ENCODE results near the gene ZNF24.

ZNF24 gene

GRCh38 chr18:35306588-35307250 lies 37.5 kb downstream of the ZNF24 start:
- no peak overlapping the region for H3K4me3 ChIP-seq (ENCODE audit: low read depth, low read length)
- no peak for TF ChIP-seq CTCF (conservative IDR thresholded peaks at IDR 0.05; ENCODE audit: low read depth, low read length)
- DNase-seq (ENCODE audit: low read depth): no peak

GRCh38 chr18:35303610-35304009 lies 40.6 kb downstream of the ZNF24 start:
- no peak for TF ChIP-seq CTCF (conservative IDR thresholded peaks at IDR 0.05; ENCODE audit: low read depth, low read length)
- H3K4me3 ChIP-seq (ENCODE audit: low read depth, low read length): no peak overlapping the region
- no peak for DNase-seq (ENCODE audit: low read depth)

GRCh38 chr18:35296060-35296459 lies 48.2 kb downstream of the ZNF24 start:
- no peak for DNase-seq (ENCODE audit: low read depth)
- H3K4me3 ChIP-seq (ENCODE audit: low read depth, low read length): no peak overlapping the region
- TF ChIP-seq CTCF (conservative IDR thresholded peaks at IDR 0.05; ENCODE audit: low read depth, low read length): no peak

- peak overlapping the region; percentile 82 for H3K4me3 ChIP-seq (ENCODE audit: low read depth, low read length)
- TF ChIP-seq CTCF (conservative IDR thresholded peaks at IDR 0.05; ENCODE audit: low read depth, low read length): no peak
- DNase-seq (ENCODE audit: low read depth): no peak
Observed at GRCh38 chr18:35291166-35291565, 53.1 kb downstream of the ZNF24 start.

- no peak for TF ChIP-seq CTCF (conservative IDR thresholded peaks at IDR 0.05; ENCODE audit: low read depth, low read length)
- peak; percentile 96 for DNase-seq (ENCODE audit: low read depth)
- peak within 1 kb of the TSS; percentile 82 for H3K4me3 ChIP-seq (ENCODE audit: low read depth, low read length)
Observed at GRCh38 chr18:35290094-35290735, 54.0 kb downstream of the ZNF24 start, which contains the start of gene ZSCAN30. ZSCAN30 (minus strand) TSS chr18:35290229; CDS start chr18:35264352, 25,877 bp downstream.

GRCh38 chr18:35289727-35290093 lies 54.5 kb downstream of the ZNF24 start:
- no peak for DNase-seq (ENCODE audit: low read depth)
- peak overlapping the region; percentile 82 for H3K4me3 ChIP-seq (ENCODE audit: low read depth, low read length)
- no peak for TF ChIP-seq CTCF (conservative IDR thresholded peaks at IDR 0.05; ENCODE audit: low read depth, low read length)

- DNase-seq (ENCODE audit: low read depth): no peak
- TF ChIP-seq CTCF (conservative IDR thresholded peaks at IDR 0.05; ENCODE audit: low read depth, low read length): no peak
- peak overlapping the region; percentile 82 for H3K4me3 ChIP-seq (ENCODE audit: low read depth, low read length)
Observed at GRCh38 chr18:35289293-35289692, 54.9 kb downstream of the ZNF24 start.
